Liver (tissue), 9 donors: ENCODE measurements around the gene ACSS2. TPM values are rescaled to one million over a fixed set of nuclear protein-coding genes. Genes with fewer than 3 reads are reported as not detected.
A peak's percentile ranks its signal among the peaks of the same experiment; 100 is the strongest.

Experiments
- DNase-seq: peaks from one replicate; pipeline ENCODE4 v3.0.0-alpha.2; 2017; ENCODE audit warnings: low spot score
- H3K27ac ChIP-seq, 2 donors: one replicate each; pipeline ENCODE4 v1.7.0; 2013; ENCODE audit warnings: inconsistent platforms in 2 of 2, low read length in 2 of 2, control low read depth in 1 of 2, low read depth in 1 of 2, mild to moderate bottlenecking in 1 of 2
- H3K27me3 ChIP-seq, 4 donors: one replicate each; pipeline versions ENCODE4 v1.6.1 to v1.7.0; 2013; ENCODE audit warnings: low read length in 3 of 4, inconsistent platforms in 1 of 4, mild to moderate bottlenecking in 1 of 4, moderate library complexity in 1 of 4; ENCODE audit not compliant: control insufficient read depth in 4 of 4, insufficient read depth in 4 of 4
- H3K36me3 ChIP-seq, 4 donors: one replicate each; pipeline versions ENCODE4 v1.6.1 to v1.7.0; 2013; ENCODE audit warnings: low read length in 3 of 4, mild to moderate bottlenecking in 3 of 4, low read depth in 1 of 4, moderate library complexity in 1 of 4; ENCODE audit not compliant: control insufficient read depth in 4 of 4, insufficient read depth in 3 of 4
- H3K4me1 ChIP-seq, 4 donors: one replicate each; pipeline versions ENCODE4 v1.6.1 to v1.7.0; 2013; ENCODE audit warnings: low read length in 3 of 4, mild to moderate bottlenecking in 3 of 4, moderate library complexity in 1 of 4; ENCODE audit not compliant: control insufficient read depth in 4 of 4, insufficient read depth in 4 of 4
- H3K4me3 ChIP-seq, 3 donors: one replicate each; pipeline versions ENCODE4 v1.6.1 to v1.7.0; 2013; ENCODE audit warnings: low read length in 3 of 3, control low read depth in 1 of 3, low read depth in 1 of 3, mild to moderate bottlenecking in 1 of 3
- H3K9ac ChIP-seq, 2 donors: one replicate each; pipeline ENCODE4 v1.7.0; 2013; ENCODE audit warnings: low read length in 2 of 2, mild to moderate bottlenecking in 2 of 2, moderate library complexity in 2 of 2, control low read depth in 1 of 2, low read depth in 1 of 2
- H3K9me3 ChIP-seq, 4 donors: one replicate each; pipeline versions ENCODE4 v1.6.1 to v1.7.0; 2013; ENCODE audit warnings: low read length in 3 of 4; ENCODE audit not compliant: control insufficient read depth in 4 of 4
- ATF3 ChIP-seq: IDR thresholded peaks from 2 replicates; pipeline ENCODE4 v1.6.1; 2016; ENCODE audit warnings: antibody characterized with exemption
- FOXA1 ChIP-seq: IDR thresholded peaks from 2 replicates; pipeline ENCODE4 v1.6.1; 2016; ENCODE audit warnings: antibody characterized with exemption
- FOXA2 ChIP-seq: IDR thresholded peaks from 2 replicates; pipeline ENCODE4 v1.6.1; 2016; ENCODE audit warnings: antibody characterized with exemption
- HNF4A ChIP-seq, 2 donors: conservative IDR thresholded peaks; 2 replicates each; pipeline ENCODE4 v1.6.1; 2016; ENCODE audit warnings: antibody characterized with exemption in 2 of 2, mild to moderate bottlenecking in 2 of 2
- HNF4G ChIP-seq: IDR thresholded peaks from 2 replicates; pipeline ENCODE4 v1.6.1; 2016; ENCODE audit warnings: antibody characterized with exemption
- JUND ChIP-seq, 2 donors: IDR thresholded peaks; 2 replicates each; pipeline ENCODE4 v1.6.1; 2016; ENCODE audit warnings: antibody characterized with exemption in 2 of 2
- MAX ChIP-seq: IDR thresholded peaks from 2 replicates; pipeline ENCODE4 v1.6.1; 2016; ENCODE audit warnings: antibody characterized with exemption
- NR2F2 ChIP-seq: IDR thresholded peaks from 2 replicates; pipeline ENCODE4 v1.6.1; 2016; ENCODE audit warnings: antibody characterized with exemption
- RAD21 ChIP-seq, 2 donors: IDR thresholded peaks; 2 replicates each; pipeline ENCODE4 v1.6.1; 2016; ENCODE audit warnings: antibody characterized with exemption in 2 of 2, mild to moderate bottlenecking in 2 of 2
- RXRA ChIP-seq, 2 donors: IDR thresholded peaks; 2 replicates each; pipeline ENCODE4 v1.6.1; 2017 to 2018; ENCODE audit warnings: antibody characterized with exemption in 2 of 2, mild to moderate bottlenecking in 1 of 2
- SP1 ChIP-seq: IDR thresholded peaks from 2 replicates; pipeline ENCODE4 v1.6.1; 2018; ENCODE audit warnings: antibody characterized with exemption, mild to moderate bottlenecking
- TAF1 ChIP-seq: conservative IDR thresholded peaks from 2 replicates; pipeline ENCODE4 v1.6.1; 2016; ENCODE audit warnings: antibody characterized with exemption, mild to moderate bottlenecking
- YY1 ChIP-seq: IDR thresholded peaks from 2 replicates; pipeline ENCODE4 v1.6.1; 2016; ENCODE audit warnings: antibody characterized with exemption, mild to moderate bottlenecking
- WGBS: extraction: QIAGEN DNeasy Blood & Tissue Kit; methylation state at CpG from one replicate; pipeline ENCODE4 v1.1.7; 2013; 5-methylcytosine and 5-hydroxymethylcytosine counted together
- polyA plus RNA-seq, 2 donors: library from polyadenylated mRNA; stranded (reverse) in 1 of 2; unstranded in 1 of 2; fragments of 200-250 nt in 1 of 2; fragments of >200 nt in 1 of 2; fragmentation: Nextera tagmentation in 1 of 2; extraction: Ambion mirVana in 1 of 2; gene quantifications; one replicate each; pipeline versions ENCODE4 v1.2.1 to v1.2.3, GENCODE V29; 2013 to 2015
- total RNA-seq, 2 donors: library from RNA; depleted of rRNA; stranded (reverse); fragments of >200 nt; gene quantifications; one replicate each; pipeline ENCODE4 v1.2.3, GENCODE V29; 2014
- TF ChIP-seq, protein P1 (sequence below): fragments of 150-350 bp; IDR thresholded peaks from 2 replicates; pipeline ENCODE4 v1.5.1; 2017; ENCODE audit warnings: improper control_type of control experiment, low read depth, low read length; ENCODE audit not compliant: missing input control
- donor health status: healthy.
- donor health status: healthy.
- donor health status: healthy.
- donor health status: healthy.
- donor health status: healthy.

The ACSS2 gene
- total and polyA plus RNA-seq, 4 donors, result 29.8 to 260 (median 80.0) TPM

DNA sequence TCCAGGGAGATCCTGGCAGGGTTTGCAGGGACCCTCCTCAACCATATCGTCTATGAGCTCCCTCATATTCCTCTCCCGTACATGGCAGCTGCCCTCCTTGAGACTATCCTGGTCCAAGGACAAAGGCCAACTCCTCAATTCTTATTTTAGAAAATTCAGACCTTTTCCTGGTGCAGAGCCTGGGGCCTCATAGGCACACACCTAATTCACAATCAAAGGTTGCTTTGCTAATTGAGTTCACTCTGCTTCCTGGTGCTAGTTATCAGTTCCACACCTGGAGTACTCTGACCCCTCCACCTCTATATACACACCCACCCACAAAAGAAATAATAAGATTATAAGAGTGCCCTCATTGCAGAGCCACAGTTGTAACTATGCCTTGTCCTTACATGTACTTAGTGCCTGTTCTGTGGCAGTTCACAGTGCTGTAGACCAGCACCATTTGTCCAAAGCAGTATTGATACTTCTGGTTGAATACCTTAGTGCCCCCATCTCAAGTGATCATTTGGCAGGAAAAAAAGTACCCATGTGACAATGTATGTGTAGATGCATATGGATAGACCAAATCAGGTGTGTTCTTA is 40.5 kb downstream of the ACSS2 start:
- no peak overlapping the region for H3K27ac ChIP-seq
- peaks cover 2 to 36% (median 23%) of the 10 kb centered on the region in 4 donors for H3K36me3 ChIP-seq
- TF ChIP-seq SP1 (no peak), JUND (IDR thresholded peaks at IDR 0.05) (no peak), HNF4G (no peak), FOXA1 (no peak), FOXA2 (no peak), MAX (no peak), RXRA (IDR thresholded peaks at IDR 0.05) (no peak)
- TF ChIP-seq, protein P1, sequence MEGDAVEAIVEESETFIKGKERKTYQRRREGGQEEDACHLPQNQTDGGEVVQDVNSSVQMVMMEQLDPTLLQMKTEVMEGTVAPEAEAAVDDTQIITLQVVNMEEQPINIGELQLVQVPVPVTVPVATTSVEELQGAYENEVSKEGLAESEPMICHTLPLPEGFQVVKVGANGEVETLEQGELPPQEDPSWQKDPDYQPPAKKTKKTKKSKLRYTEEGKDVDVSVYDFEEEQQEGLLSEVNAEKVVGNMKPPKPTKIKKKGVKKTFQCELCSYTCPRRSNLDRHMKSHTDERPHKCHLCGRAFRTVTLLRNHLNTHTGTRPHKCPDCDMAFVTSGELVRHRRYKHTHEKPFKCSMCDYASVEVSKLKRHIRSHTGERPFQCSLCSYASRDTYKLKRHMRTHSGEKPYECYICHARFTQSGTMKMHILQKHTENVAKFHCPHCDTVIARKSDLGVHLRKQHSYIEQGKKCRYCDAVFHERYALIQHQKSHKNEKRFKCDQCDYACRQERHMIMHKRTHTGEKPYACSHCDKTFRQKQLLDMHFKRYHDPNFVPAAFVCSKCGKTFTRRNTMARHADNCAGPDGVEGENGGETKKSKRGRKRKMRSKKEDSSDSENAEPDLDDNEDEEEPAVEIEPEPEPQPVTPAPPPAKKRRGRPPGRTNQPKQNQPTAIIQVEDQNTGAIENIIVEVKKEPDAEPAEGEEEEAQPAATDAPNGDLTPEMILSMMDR, result no peak
- no peaks in the 10 kb centered on the region for H3K9me3 ChIP-seq
- H3K27me3 ChIP-seq, result no peaks in the 10 kb centered on the region
- H3K4me3 ChIP-seq, result no peak overlapping the region
- DNase-seq, result no peak
- peaks cover 7 to 44% (median 28%) of the 10 kb centered on the region in 4 donors for H3K4me1 ChIP-seq
- 96% methylated on average over 2 of the region's 2 CpGs for WGBS
- no peak overlapping the region for H3K9ac ChIP-seq

GRCh38 chr20:34920055-34920454 is 43.6 kb downstream of the ACSS2 start:
- Histone ChIP-seq H3K4me1 (peaks cover 4 to 30% (median 17%) of the 10 kb centered on the region in 4 donors), H3K9ac (no peak overlapping the region), H3K27me3 (no peaks in the 10 kb centered on the region), H3K4me3 (no peak overlapping the region), H3K27ac (no peak overlapping the region), H3K9me3 (no peaks in the 10 kb centered on the region), H3K36me3 (peaks cover 2 to 43% (median 32%) of the 10 kb centered on the region in 4 donors)
- DNase-seq, result no peak
- no peak for TF ChIP-seq NR2F2
- TF ChIP-seq RAD21 (IDR thresholded peaks at IDR 0.05), result no peak
- TF ChIP-seq ATF3, result no peak
- no peak for TF ChIP-seq FOXA1
- TF ChIP-seq SP1, result no peak
- no peak for TF ChIP-seq TAF1
- TF ChIP-seq HNF4A (conservative IDR thresholded peaks at IDR 0.05), result no peak
- no peak for TF ChIP-seq MAX
- no peak for TF ChIP-seq FOXA2
- TF ChIP-seq, protein P1, result no peak
- no peak for TF ChIP-seq JUND (IDR thresholded peaks at IDR 0.05)

GRCh38 chr20:34921436-34921835 is 45.0 kb downstream of the ACSS2 start:
- peaks cover 9 to 52% (median 46%) of the 10 kb centered on the region in 4 donors for H3K36me3 ChIP-seq
- H3K27ac ChIP-seq, result peak overlapping the region in 1 of 2 donors; percentile 69
- WGBS, result 84% methylated on average over 3 of the region's 3 CpGs

More at GRCh38 chr20:34921436-34921835, 45.0 kb downstream of the ACSS2 start:
- H3K4me1 ChIP-seq, result peaks cover 2 to 20% (median 13%) of the 10 kb centered on the region in 4 donors
- no peaks in the 10 kb centered on the region for H3K27me3 ChIP-seq
- DNase-seq, result no peak
- TF ChIP-seq FOXA2 (no peak), RXRA (IDR thresholded peaks at IDR 0.05) (no peak), YY1 (no peak)
- no peak overlapping the region for H3K9ac ChIP-seq
- no peak overlapping the region for H3K4me3 ChIP-seq
- no peaks in the 10 kb centered on the region for H3K9me3 ChIP-seq
